HUDEP-2 (cell line): ENCODE measurements around the gene COL19A1.
"Not testable (repeated sequence)": the region's sequence is repeated elsewhere in the genome, so short reads cannot be mapped to it uniquely, and the experiment has no call there.

Experiments used
- DNase-seq, 76 experiments: peaks; one replicate each; lab custom pipeline; 2025; ENCODE audit not compliant: unreplicated experiment in 76 of 76; lab: John Stamatoyannopoulos, UW

COL19A1 gene

DNA sequence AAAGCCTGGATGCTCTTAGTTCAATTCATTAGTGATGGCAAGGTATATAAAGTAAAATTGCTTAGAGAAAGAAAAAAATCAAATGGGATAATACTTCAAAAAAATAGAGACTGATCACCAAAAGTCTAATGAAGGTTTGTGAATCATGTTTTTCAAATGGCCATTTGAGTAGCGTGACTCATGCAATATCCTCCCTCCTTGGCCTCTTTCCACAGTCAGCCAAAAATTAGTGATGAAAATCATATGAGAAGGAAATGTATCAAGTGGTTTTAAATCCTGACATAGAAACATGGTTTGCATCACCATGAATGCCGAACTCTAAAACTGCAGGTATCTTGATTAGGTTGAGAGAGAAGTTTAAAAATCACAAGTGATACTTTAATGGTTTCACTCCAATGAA is 1.2 kb upstream of the COL19A1 start:
- peak in 1 of 76 experiments; percentile 18 for DNase-seq

DNA sequence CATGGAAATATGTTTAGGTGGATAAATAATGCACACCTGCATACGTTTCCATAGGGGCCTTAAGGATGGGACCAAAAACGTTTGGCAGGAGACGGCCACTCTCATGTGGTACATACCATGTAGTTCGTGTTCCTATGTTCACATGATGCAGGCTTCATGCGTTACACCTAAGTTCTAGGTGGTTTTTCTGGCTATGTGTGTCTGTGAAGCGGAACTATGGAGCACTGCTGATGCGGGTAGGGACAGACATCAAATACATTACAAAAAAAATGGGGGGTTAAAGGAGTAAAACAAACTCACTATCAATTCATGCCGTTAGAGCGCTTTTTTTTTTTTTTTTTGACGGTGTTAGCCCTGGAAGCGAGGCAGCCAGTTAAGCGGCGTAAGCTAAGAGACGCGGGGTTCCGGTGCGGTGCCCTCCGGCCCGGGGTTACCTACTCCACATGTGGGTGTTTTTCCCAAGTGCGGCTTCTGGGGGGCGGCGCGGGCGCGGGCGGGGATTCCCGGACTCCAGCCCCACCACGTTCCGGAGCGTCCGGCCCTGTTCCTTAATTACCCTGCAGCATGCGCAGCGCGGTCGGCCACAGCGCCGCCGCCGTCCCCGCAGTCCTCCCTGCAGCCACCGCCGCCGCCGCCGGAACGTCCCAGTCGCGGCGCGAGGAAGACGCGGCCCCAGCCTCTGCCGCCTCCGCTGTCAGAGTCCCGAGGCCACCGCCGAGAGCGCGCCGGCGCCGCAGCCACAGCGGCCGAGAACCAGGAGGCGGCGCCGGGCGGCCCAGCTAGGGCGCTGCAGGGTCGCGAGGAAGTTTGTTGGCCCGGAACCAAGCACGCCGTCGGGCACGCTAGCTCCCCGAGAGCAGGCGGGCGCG is 648 bp downstream of the COL19A1 start:
- DNase-seq: peak in 42 of 76 experiments; percentile 13 to 62 (median 32)

DNA sequence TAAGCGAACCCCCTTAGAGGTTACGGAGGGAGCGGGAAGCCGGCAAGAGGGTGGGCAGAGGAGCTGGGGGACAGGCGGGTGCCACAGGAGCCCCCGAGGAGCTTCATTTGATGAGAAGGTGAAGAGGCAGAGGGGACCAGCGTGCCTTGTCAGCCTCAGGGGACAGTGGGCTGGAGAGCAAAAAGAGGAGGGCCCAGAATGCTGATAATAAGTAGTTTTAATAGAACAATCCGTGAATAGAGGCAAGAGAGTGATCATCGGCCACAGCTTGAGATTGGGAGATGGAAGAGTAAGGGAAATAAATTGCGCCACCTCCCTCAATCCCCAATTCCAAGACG is 1.3 kb downstream of the COL19A1 start:
- DNase-seq: peak in 1 of 76 experiments; percentile 47

DNA sequence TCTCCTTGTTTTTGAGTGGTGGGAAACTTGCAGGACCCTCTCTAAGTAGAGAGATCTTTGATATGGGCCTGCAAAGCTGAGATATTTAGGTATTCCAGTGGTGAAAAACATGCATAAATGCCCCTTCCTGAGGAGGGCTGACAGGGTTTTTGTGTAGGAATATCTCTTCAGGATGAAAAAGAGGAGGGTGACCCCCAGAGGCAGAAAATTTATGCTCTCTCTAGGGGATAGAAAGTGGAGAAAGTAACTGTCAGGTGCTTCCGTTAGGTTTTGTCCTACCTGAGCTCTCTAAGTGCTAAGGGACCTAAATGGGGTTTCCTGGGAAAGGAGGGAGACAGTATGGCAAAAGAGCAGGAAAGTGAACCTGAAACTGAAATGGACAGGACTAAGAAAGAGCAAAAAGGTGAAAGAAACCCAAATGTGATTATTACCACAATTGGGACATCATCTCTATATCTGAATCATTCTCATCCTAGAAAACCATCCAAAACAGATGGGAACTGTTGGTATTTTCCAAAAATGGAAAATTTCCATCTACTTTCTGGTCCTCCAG is 2.0 kb downstream of the COL19A1 start:
- no peak for DNase-seq

DNA sequence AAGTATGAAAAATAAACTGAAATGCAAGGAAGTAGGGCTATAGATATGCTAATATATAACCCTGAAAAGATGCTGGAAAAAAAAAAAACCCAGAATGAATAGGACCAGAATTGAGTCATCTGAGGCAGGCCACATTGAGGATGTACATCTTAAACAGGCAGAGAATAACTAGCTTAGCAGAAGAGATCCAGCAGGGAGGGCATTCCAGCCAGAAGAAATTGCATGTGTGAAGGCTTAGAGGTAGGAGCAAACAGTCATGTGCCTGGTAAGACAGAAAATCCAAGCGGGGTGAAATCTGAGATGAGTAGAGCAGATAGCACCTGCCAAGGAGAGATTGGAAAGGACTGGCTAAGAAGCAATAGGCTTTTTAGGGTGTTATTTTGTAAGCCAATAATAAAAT is 2.6 kb downstream of the COL19A1 start:
- DNase-seq: no peak

DNA sequence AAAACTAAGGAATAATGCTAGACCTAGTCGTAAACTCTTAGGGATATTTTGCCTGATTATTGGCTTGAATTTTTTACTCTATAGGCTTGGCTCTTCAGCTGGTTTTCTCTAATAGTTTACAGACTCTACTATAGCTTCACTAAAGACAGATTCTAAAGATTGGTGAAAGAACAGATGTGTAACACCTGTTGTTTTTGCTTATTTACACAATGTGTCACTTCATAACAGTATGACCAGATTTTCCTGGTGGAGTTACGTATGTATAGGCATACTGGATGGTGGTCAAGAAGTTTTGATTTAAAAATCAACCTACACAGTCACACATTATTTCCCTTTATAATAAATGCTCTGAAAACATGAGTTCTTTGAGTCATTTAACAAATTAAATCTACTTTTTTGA is 4.8 kb downstream of the COL19A1 start:
- no peak for DNase-seq

DNA sequence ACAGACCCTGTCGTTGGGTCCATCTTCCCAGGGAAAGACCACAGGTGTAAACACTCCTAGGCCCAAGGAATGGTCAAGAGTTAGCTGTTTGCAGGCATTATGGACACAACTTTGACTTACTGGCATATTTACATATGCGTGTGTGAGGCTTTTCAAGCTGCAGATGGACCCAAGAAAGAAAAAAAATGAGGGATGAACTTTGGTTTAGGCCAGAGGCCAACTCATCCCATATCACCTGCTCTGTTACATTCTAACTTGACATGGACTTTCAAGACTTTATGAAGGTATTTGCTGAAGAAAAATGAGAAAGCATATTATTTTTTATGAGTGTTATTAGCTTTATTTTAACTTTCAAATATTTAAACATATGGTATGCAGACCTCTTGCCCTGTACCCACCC is 6.9 kb downstream of the COL19A1 start:
- no peak for DNase-seq

DNA sequence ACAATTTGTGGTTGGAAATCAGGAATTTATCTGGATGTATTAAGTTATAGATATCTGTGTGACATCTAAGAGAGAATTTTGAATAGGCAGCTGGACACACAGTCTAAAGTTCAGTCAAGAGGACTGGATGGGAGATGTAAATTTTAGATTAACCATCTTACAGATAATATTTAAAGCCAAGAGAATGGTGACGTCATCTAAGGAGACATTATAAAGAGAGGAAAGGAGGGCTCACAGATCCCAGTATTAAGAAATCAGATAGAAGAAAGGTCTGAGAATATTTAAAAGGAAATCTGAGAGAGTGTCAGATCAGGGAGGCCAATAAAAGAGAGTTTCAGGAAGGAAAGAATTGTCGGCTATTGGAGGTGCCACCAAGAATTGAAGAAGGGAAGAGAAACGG is 9.4 kb downstream of the COL19A1 start:
- no peak for DNase-seq

DNA sequence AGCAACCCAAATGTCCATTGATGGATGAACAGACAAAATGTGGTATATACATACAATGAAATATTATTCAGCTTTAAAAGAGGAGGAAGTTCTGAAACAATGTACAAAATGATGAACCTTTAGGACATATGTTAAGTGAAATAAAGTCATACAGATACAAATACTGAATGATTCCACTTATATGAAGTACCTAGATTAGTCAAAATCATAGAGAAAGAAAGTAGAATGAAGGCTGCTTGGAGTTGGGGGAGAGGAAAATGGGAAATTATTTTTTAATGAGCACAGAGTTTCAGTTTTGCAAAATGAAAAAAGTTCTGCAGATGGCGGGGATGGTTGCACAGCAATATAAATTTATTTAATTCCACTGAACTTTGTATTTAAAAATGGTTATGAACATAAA is 12.4 kb downstream of the COL19A1 start:
- no peak for DNase-seq

DNA sequence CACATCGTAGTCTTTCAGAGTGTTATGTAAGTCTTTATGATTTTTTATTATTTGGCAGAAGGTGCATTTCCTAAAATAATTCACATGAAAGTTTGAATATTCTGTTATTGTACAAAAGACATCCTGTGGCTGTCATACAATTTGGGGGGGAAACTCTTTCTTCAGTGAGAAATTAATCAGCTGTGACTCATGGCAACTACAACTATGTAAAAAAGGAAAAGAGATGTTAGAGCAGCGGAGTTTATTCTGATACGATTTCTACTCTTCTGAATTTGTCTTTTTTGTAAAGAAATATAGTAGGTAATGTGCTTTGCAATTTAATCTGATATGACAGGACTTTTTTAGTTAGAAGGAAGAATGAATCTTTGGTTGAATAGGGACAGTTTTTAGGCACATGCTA is 14.2 kb downstream of the COL19A1 start:
- no peak for DNase-seq

DNA sequence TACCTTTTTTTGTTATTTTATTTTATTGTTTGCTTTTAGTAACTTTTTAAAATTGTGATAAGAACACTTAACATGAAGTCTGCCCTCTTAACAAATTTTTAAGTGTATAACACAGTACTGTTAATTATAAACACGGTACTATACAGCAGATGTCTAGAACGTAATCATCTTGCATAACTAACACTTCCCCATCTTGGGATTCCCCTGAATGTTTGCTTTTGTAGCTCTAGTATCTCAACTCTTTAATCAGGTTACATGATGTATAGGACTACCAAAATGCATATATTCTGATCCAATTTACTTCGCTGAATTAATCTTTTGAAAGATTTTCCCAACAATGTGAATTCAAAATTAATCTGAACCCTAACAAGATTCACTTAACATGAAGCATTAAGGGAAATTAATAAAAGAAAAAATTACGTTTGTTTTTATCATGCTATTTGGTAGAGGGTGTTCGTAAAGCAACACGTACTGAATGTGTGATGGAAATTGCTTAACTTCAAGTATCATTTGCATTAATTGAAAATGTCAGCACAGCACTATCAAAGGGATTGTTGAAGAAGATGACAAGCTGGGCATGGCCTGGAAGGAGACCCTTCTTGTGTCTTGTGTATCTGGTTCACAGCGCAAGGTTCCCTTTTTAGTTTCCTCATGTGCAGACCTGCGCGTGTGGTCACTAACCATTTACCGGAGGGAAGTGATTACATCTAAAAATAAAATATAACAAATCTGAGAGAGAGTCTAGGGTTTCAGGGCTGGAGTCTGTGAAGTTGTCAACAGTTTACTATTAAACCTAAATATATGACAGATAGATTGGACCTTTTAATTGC is 15.2 kb downstream of the COL19A1 start:
- DNase-seq: no peak

DNA sequence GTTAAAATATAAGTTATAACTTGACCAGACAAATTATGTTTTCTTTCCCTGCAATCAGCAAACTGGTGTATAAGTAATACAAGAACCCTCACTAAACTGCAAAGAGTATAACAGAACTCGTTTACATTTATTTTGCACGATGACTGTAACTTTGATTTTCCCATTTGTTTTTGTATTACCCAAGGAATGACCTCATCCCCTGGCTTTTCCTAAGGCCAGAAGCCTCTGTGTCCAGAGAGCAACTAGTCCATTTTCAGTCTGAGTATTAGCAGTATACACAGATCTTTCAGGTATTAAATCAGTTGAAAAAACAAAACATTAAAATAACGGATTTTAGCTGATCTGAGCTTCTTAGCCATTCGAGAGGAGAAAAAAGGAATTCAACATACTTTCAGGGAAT is 17.2 kb downstream of the COL19A1 start:
- DNase-seq: no peak

DNA sequence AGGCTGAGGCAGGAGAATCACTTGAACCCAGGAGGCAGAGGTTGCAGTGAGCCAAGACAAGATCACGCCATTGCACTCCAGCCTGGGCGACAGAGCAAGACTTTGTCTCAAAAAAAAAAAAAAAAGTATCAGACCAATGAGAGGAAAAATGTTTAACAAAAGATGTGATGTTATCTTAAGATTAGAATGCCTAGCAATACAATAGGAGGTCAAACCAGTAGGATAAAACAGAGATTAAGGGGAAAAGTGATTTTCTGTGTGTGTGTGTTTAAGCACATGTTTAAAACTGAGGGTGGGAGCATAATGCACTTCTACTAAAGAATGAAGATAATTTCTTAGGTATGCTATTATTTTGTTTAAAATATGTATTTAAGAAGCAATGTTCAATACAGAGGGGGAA is 17.9 kb downstream of the COL19A1 start:
- DNase-seq: no peak

DNA sequence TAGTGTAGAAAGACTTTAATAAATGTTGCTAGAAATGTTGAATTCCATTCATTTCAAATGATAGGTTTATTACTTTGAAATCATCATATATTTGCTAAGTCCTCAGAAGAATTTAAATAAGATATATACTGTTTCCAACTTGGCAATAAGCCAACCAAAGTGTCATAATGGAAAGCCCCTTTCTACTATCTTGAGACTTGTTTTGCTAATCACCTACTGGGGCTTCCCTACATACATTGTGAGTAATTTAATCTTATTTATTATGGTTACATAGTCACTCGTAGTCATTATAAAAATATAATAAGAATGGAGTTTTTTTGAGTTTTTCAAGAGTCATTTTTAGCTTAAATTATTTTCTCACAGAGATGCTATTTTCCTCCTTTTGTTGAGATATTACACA is 20.7 kb downstream of the COL19A1 start:
- DNase-seq: no peak

DNA sequence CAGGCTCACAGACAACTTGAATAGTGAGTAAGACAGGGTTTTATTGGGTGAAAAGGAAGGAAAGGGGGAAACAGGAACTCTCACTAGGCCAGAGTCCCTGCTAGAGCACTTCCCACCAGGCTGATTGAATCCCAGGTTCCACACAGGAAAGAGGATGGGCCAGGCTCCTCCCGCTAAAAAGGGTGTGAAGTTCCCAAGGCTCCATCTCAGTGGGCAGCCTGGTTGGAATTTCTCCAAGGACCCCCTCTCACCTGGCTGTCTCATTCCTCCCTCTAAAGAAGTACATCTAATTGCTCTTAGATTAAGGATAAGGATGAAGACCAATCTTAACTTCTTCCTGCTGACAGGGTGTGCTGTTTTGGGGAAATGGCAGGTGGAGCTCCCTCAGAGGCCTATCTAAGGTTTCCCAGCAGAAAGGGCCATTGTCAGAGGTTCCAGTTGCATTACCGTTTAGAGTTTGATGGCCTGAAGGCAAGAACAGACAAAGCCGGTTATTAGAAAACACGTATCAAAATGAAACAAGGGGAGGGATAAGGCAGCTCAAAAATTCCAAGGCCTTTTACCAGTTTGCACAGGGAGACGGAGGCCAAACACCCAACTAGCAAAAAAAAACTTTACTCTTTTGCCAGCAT is 21.5 kb downstream of the COL19A1 start:
- DNase-seq: no peak

DNA sequence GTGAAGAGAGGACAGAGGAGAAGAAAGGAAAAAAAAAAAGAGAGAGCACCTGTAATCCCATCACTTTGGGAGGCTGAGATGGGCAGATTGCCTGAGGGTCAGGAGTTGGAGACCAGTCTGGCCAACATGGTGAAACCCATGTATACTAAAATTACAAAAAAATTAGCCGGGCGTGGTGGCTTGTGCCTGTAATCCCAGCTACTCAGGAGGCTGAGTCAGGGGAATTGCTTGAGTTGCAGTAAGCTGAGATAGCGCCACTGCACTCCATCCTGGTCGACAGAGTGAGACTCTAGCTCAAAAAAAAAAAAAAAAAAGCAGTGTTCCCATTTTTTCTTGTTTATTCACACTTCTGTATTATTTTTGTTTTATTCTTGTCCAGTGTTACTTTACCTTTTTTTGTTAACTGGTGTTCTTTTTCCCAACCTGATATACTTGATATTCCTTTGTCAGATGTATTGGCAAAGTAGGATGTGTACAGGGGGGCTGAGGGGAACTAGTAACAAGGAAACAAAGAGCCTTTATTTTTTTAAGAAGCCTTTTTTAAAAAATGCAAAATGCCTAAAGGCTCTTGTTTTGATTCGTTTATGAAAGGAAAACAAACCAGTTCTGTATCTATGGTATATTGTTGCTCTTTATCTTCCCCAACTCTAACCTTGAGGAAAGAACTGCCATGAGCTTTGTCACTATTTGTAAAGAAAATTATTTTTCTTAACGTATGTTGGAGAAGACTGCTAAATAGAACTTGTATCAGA is 22.3 kb downstream of the COL19A1 start:
- DNase-seq: no peak

DNA sequence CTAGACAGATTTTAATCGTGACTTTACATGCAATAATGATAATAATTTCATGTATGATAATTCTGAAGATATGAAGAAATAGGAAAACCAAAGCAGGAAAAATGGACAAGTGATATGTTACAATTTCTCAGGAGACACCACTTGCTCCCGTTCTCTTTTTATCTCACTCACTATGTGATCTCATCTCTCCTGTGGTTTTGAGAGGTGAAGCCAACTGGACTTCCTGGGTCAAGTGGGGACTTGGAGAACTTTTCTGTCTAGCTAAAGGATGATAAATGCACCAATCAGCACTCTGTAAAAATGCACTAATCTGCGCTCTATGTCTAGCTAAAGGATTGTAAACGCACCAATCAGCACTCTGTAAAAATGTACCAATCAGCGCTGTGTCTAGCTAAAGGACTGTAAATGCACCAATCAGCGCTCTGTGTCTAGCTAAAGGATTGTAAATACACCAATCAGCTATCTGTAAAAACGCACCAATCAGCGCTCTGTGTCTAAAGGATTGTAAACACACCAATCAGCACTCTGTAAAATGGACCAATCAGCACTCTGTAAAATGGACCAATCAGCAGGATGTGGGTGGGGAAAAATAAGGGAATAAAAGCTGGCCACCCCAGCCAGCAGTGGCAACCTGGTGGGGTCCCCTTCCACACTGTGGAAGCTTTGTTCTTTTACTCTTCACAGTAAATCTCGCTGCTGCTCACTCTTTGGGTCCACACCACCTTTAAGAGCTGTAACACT is 23.0 kb downstream of the COL19A1 start:
- not testable (repeated sequence) for DNase-seq

DNA sequence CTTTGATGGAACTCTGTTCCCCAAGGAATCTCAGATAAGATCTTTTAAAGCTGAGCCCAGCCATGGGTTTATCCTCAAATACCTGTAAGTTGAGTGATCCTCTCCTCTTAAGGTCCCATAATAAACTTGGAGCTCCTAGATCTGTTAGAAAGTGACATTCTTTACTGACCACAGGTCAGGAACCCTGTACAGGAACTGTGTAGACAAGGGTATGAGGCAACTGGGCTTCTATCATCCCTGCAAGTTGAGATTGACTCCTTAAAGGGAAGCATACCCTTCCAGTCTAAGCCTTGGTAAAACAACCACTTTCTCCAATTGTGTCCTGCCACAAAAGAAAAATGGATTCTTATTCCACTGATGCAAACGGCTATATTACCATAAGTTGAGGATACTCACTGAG is 26.2 kb downstream of the COL19A1 start:
- not testable (repeated sequence) for DNase-seq

DNA sequence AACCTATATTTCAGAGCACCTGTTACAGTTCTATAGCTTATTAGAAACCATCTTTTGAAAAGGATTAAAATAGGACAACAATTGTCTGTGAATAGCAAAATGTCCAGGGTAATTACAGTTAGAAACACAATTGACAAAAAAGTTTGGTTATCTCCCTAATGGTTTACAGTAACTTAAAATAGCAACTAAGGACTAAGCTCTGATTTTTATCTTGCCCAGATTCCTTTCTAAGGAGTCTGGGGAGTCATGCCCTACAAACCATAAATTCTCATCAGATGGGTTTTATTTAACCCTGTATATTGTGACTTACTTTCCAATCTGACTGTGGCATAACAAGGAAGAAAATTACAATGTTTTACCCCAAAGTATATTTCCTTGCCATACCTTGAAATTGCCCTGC is 26.9 kb downstream of the COL19A1 start:
- not testable (repeated sequence) for DNase-seq
